NT2/D1 (cell line): ENCODE results near the gene PRRT2.
A peak's percentile ranks its signal among the peaks of the same experiment; 100 is the strongest.

Source experiments
- DNase-seq: peaks from one replicate; pipeline ENCODE4 v3.0.0-alpha.2; 2011; ENCODE audit warnings: low read depth, low spot score
- H3K27me3 ChIP-seq: 2 replicates; pipeline ENCODE4 v1.6.0; 2011; ENCODE audit warnings: mild to moderate bottlenecking; ENCODE audit not compliant: insufficient read length, insufficient read depth
- H3K36me3 ChIP-seq: 2 replicates; pipeline ENCODE4 v1.6.1; 2011; ENCODE audit warnings: mild to moderate bottlenecking, low read length, mixed read lengths; ENCODE audit not compliant: insufficient read depth, insufficient read length
- H3K4me1 ChIP-seq: 2 replicates; pipeline ENCODE4 v1.5.1; 2011; ENCODE audit not compliant: insufficient read depth, insufficient read length
- H3K4me3 ChIP-seq: 2 replicates; pipeline ENCODE4 v1.5.1; 2011; ENCODE audit warnings: low read depth; ENCODE audit not compliant: insufficient read length
- H3K9ac ChIP-seq: 2 replicates; pipeline ENCODE4 v1.6.0; 2011; ENCODE audit warnings: low read depth; ENCODE audit not compliant: insufficient read length
- H3K9me3 ChIP-seq: 2 replicates; pipeline ENCODE4 v1.5.1; 2011; ENCODE audit warnings: mild to moderate bottlenecking, low read length; ENCODE audit not compliant: insufficient read depth
- SUZ12 ChIP-seq: IDR thresholded peaks from 2 replicates; pipeline ENCODE4 v1.6.1; 2011; ENCODE audit not compliant: insufficient read length, insufficient read depth; ENCODE audit errors: extremely low read depth
- YY1 ChIP-seq: IDR thresholded peaks from 2 replicates; pipeline ENCODE4 v1.6.1; 2011; ENCODE audit not compliant: insufficient read length, insufficient read depth
- ZNF274 ChIP-seq: IDR thresholded peaks from 2 replicates; pipeline ENCODE4 v1.6.1; 2011; ENCODE audit warnings: mild to moderate bottlenecking, low read depth, low read length

Gene PRRT2

DNA sequence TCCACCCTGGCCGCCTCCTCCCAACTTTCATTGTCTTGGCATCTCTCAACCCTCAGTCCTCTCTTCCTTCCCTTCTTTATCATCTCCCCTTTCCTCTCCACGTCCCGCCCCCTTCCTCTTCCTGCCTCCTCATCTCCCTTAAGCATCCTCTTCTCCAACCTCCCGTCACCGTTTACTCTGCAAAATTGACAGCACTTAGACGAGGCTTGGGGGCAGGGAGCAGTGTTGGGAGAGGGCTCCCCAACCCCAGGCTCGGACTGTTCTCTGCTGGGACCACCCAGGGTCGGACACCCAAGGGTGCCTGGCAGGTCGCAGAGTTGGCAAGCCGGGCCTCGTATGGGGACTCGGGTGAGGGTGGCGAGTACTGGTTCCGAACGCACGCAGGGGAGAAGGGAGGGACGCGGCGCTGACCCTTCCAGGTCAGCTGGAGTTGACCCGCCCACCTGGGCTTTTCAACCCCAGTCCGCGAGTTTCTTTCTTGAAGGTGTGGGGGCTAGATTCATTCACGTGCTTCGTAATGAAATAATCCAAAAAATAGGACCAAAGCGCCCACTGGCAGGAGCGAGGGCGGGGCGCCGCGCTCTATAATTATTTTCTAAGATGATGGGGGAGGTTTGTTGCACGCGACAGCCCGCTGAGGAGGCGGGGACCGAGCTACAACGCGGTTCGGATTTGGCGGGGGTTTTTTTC lies 3.2 kb downstream of the PRRT2 start:
- no peak for DNase-seq
- H3K4me3 ChIP-seq, result peak overlapping the region; percentile 92
- TF ChIP-seq YY1 (no peak), SUZ12 (no peak), ZNF274 (no peak)
- H3K36me3 ChIP-seq, result peaks cover 30% of the 10 kb centered on the region
- no peaks in the 10 kb centered on the region for H3K9me3 ChIP-seq
- H3K4me1 ChIP-seq, result peaks cover 25% of the 10 kb centered on the region
- H3K9ac ChIP-seq, result peak overlapping the region; percentile 86
- H3K27me3 ChIP-seq, result no peaks in the 10 kb centered on the region

DNA sequence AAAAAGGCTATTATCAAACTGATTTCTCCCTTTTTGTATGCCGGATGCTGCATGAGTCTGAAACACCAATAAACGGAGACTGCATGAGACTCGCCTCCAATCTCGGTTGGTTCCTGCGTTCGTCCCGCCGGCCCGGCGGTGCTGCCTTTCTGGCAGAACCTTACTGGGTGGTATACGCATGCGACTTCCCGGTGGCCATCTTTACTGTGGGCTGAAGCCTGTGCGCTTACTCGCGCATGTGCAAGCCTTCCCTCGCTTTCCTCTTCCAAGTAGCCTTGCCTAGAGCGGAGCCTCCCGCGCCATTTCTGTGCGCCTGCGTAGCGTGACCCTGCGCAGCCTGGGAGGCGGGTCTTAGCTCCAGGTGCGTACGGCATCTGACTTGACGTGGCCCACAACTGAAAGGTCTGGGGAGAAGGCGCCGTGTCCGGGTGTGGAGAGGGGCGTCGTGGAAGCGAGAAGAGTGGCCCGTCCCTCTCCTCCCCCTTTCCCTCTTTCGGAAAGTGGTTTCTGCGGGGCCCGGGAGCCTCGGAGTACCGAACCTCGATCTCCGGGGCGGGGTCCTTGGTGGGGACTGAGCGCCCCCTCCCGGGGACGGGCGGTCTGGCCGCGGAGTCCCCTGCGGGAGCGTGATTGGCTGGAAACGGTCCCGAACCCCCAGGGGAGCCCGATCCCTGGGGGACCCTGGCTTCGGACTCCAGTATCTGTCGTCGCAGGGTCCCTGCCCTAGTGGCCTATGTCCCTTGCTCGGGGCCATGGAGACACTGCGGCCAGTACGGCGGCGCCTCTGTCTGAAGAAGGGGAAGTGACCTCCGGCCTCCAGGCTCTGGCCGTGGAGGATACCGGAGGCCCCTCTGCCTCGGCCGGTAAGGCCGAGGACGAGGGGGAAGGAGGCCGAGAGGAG lies 4.0 kb downstream of the PRRT2 start, which contains the start of gene PAGR1:
Gene PAGR1 (plus strand): TSS at position 360 of the 901 bp plus-strand sequence. CDS start 374 bp downstream, at position 734.
- Histone ChIP-seq H3K27me3 (no peaks in the 10 kb centered on the region), H3K9me3 (no peaks in the 10 kb centered on the region), H3K9ac (peak within 1 kb of the TSS; percentile 99), H3K4me1 (peaks cover 27% of the 10 kb centered on the region), H3K4me3 (peak within 1 kb of the TSS; percentile 92), H3K36me3 (peaks cover 34% of the 10 kb centered on the region)
- DNase-seq, result peak; percentile 99
- TF ChIP-seq ZNF274 (no peak), YY1 (peak; percentile 99)

DNA sequence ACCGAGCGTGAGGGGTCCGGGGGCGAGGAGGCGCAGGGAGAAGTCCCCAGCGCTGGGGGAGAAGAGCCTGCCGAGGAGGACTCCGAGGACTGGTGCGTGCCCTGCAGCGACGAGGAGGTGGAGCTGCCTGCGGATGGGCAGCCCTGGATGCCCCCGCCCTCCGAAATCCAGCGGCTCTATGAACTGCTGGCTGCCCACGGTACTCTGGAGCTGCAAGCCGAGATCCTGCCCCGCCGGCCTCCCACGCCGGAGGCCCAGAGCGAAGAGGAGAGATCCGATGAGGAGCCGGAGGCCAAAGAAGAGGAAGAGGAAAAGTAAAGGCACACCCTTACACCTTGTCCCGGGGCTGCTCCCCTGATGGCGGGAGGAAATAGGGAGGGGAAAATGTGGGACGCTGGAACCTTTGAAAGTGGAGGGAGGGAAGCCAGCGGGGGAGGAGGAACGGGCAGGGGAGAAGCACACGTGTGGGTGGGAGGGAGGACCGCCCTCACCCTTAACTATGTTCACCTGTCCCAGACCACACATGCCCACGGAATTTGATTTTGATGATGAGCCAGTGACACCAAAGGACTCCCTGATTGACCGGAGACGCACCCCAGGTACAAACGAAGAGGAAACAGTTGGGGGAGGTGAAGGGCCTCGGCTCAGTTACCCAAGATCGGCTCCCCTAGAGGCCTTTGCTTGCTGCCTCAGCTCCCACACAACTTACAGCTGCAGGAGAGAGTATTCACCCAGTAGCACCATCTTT lies 4.9 kb downstream of the PRRT2 start:
- Histone ChIP-seq H3K9ac (peak overlapping the region; percentile 99), H3K36me3 (peaks cover 38% of the 10 kb centered on the region), H3K4me1 (peaks cover 34% of the 10 kb centered on the region), H3K27me3 (no peaks in the 10 kb centered on the region), H3K4me3 (peak overlapping the region; percentile 92), H3K9me3 (no peaks in the 10 kb centered on the region)
- TF ChIP-seq YY1 (no peak), ZNF274 (no peak), SUZ12 (no peak)
- no peak for DNase-seq

DNA sequence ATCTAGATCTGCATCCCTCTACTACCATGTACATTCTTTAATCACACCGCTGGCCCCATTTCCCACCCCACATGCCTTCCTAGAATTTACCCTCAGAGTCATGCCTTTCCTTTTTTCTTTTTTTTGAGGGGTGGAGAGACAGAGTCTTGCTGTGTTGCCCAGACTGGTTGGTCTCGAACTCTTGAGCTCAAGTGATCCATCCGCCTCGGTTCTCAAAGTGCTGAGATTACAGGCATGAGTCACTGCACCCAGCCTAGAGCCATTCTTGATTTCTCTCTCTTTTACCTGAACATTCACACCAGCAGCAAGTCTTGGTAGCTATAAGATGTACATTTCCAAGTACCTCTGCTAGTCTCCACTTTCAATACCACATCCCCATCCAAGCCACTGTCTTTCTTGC lies 6.1 kb downstream of the PRRT2 start:
- Histone ChIP-seq H3K4me3 (no peak overlapping the region), H3K9ac (no peak overlapping the region), H3K9me3 (no peaks in the 10 kb centered on the region), H3K4me1 (peaks cover 36% of the 10 kb centered on the region), H3K27me3 (no peaks in the 10 kb centered on the region), H3K36me3 (peaks cover 38% of the 10 kb centered on the region)
- no peak for DNase-seq
- TF ChIP-seq ZNF274 (no peak), YY1 (no peak), SUZ12 (no peak)

DNA sequence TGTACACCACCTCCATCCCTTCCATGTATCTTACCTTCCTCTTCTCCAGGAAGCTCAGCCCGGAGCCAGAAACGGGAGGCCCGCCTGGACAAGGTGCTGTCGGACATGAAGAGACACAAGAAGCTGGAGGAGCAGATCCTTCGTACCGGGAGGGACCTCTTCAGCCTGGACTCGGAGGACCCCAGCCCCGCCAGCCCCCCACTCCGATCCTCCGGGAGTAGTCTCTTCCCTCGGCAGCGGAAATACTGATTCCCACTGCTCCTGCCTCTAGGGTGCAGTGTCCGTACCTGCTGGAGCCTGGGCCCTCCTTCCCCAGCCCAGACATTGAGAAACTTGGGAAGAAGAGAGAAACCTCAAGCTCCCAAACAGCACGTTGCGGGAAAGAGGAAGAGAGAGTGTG lies 7.5 kb downstream of the PRRT2 start:
- no peak for TF ChIP-seq ZNF274
- TF ChIP-seq SUZ12, result no peak
- TF ChIP-seq YY1, result no peak
- peaks cover 38% of the 10 kb centered on the region for H3K36me3 ChIP-seq
- H3K9me3 ChIP-seq, result no peaks in the 10 kb centered on the region
- no peak overlapping the region for H3K4me3 ChIP-seq
- H3K4me1 ChIP-seq, result peaks cover 28% of the 10 kb centered on the region
- DNase-seq, result no peak
- H3K9ac ChIP-seq, result peak overlapping the region; percentile 53
- H3K27me3 ChIP-seq, result no peaks in the 10 kb centered on the region

DNA sequence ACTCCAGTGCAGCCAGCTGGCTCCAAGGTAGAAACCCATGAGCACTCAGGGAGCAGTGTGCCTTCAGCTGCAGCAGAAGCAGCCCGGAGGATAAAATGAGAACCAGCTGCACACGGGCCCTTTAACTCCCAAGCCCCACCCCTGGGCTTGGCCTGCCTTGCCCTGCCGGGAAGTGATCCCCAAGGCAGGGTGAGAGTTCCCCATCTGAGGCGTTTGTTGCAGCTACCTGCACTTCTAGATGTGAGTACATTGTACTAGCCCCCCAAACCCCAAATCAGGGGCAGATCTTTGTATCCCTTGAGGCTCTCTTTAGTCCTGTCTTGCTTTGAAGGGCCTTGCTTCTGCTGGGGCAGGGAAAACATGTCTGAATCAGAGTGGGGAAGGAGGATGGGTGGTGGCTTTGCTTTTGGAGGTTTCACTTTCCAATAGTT lies 8.3 kb downstream of the PRRT2 start, which contains the start of gene MVP:
Gene MVP (plus strand): TSS at position 192 of the 431 bp plus-strand sequence. CDS start 10,088 bp downstream, outside the sequence.
- H3K4me1 ChIP-seq, result peaks cover 22% of the 10 kb centered on the region
- peak within 1 kb of the TSS; percentile 5 for H3K4me3 ChIP-seq

More for the DNA sequence above, 8.3 kb downstream of the PRRT2 start, which contains the start of gene MVP:
- Histone ChIP-seq H3K27me3 (no peaks in the 10 kb centered on the region), H3K9me3 (no peaks in the 10 kb centered on the region), H3K36me3 (peaks cover 38% of the 10 kb centered on the region), H3K9ac (peak within 1 kb of the TSS; percentile 53)
- no peak for TF ChIP-seq ZNF274
- no peak for TF ChIP-seq SUZ12
- TF ChIP-seq YY1, result no peak
- no peak for DNase-seq
